ENCODE measurements around the gene CD53.
"Not testable (repeated sequence)": the region's sequence is repeated elsewhere in the genome, so short reads cannot be mapped to it uniquely, and the experiment has no call there.

CD53 gene, protein sequence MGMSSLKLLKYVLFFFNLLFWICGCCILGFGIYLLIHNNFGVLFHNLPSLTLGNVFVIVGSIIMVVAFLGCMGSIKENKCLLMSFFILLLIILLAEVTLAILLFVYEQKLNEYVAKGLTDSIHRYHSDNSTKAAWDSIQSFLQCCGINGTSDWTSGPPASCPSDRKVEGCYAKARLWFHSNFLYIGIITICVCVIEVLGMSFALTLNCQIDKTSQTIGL

GRCh38 chr1:110872745-110873720 is at the start of gene CD53:
TSS of gene CD53 (plus strand) at chr1:110873148. CDS start at chr1:110891409, 18,261 bp downstream.
- DNase-seq (ENCODE audit: low read depth): no peak

DNA sequence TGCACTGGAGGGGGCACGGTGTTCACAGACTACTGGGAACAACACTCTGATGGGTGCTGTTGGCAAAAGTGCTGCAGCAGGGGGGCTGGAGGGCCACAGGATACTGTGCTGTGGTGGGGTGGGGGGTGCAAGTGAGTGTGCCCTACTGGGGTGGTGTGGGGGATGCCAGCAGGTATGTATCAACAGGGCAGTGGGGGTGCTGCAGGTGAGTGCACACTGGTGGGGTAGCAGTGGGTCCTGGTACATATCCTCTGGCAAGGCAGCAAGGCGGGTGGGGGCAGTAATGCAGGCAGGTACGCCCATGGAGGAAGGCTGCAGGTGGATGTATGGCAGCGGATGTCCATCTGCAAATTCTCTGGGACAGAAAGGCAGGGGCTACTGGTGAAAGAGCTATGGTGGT is 48.8 kb upstream of the CD53 start:
- DNase-seq (ENCODE audit: low read depth): no peak

DNA sequence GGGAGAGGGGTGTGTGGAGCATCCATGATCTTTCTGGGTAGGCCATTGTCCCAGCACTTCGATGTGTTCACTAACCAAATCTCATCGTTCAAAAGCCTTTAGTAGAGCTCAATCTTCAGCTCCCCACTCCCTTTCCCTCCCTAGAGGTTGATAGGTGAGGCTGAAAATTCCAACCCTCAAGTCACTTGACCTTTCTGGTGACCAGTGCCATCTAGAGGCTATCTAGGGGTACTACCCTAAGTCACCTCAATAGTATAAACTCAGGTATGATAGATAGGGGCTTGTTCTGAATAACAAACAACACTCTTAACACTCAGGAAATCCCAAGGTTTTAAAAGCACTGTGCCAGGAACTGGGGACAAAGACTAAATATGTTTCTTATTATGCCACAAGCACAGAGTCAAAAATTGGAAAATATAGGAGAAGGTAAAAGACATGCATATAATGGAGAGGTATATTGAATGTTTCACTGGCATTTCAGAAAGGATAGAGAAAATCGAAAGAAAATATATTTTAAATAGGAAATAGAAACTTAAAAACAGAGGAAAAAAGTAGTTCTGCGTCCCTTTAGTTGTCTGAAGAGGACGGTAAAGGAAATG is 42.9 kb upstream of the CD53 start:
- no peak for DNase-seq (ENCODE audit: low read depth)

- not testable (repeated sequence) for DNase-seq (ENCODE audit: low read depth)
Measured at GRCh38 chr1:110833779-110834178, 39.2 kb upstream of the CD53 start.

GRCh38 chr1:110846861-110847260 is 26.1 kb upstream of the CD53 start:
- no peak for DNase-seq (ENCODE audit: low read depth)

DNA sequence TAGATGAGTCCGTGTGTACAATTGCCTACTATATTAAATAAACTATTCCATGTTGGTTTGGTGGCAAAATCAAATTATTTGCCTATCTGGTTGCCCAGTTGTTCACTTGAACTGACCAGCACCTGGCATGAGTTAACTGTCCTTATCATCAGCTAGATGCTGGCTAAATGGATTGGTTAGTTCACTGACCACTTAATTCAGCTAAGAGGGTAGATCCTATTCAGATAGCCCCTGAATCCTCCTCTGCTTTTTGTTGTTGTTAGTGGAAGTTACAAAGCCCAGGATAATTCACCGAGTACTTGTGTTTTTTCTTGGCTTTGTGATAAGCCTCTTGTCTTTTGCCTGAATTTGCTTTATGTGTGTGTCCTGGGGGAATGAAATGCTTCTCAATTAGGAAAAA is 22.8 kb upstream of the CD53 start:
- DNase-seq (ENCODE audit: low read depth): no peak

DNA sequence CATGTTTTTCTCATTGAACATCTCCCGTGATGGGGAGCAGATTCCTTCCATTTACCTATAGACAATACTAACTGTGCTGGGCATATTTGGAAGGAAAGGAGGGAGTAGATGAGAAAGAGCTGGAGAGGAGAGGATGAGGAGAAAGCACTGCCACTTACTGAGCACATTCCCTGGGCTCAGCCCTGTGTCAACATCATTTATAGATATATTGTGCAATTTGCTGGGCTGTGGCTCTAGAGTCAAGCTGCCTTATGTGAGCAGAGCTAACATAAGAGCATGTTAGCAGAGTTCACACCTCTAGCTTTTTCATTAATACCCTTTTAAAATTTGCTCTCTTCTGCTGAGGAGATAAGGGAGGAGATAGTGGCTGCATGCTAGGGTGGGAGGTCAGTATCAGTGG is 22.3 kb upstream of the CD53 start:
- DNase-seq (ENCODE audit: low read depth): no peak

DNA sequence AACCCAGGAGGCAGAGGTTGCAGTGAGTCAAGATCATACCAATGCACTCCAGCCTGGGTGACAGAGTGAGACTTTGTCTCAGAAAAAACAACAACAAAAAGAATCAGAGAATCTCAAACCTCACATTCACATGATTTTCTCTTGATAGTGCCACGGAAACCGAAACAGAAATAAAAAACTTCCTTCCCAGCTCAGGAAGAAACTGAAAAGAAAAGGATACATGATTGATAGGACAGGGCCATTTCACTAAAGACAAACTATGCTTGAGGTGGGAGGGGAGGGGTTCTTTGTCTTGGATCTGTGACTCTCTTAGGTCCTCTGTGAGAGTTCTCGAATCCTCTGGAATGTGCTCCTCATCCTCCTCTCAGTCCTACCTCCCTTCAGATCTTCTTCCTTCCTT is 19.8 kb upstream of the CD53 start:
- DNase-seq (ENCODE audit: low read depth): no peak

DNA sequence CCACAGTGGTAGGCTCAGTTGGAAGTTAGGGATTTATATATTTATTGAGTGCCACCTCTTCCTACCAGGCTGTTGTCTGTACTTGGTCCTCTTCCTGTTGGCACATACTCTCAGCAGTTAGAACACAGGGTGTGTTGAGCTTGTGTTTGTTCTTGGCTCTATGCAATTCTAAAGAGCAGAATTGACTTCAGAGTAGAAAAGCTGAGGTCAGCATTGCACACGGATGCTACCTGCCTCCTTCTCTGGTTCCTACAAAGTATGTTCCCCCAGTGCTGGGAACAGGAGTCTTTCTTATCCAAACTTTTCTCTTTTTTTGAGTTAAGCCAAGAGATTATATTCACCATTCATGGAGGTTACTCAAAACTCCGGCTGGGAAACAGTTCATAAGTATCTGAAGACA is 16.5 kb upstream of the CD53 start:
- no peak for DNase-seq (ENCODE audit: low read depth)

DNA sequence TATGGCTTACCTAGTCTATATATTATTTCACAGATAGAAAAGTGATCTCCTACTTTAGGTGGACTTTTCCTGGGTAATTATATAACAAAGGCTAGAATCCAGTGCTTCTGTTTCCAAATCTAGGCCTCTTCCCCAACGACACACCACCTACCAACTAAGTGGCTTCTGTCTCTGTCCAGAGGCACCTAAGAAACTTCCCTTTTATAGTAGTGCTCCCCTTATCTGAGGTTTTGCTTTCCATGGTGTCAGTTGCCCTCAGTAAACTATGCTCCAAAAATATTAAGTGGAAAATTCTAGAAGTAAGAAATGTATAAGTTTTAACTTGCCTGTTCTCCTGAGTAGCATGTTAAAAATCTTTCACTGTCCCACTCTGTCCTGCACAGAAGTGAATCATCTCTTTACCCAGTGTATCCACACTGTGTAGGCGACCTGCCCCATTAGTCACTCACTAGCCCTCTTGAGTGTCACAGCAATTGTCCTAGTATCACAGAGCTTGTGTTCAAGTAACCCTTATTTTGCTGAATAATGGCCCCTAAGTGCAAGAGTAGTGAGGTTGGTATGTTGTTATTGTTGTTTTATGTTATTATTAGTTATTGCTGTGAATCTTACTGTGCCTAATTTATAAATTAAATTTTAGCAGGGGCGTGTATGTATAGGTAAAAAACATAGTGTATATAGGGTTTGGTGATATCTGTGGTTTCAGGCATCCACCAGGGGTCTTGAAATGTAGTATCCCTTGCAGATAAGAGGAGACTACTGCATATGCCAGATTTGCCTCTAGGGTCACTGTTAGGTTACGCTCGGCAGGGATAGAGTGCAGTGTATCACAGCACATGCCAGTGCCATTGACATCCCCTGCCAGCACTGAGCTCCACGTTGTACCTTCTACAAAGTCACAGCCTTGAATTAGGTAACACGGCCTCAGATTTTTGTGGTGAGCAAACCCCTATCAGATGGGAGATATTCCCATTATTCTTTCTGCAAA is 14.7 kb upstream of the CD53 start:
- no peak for DNase-seq (ENCODE audit: low read depth)

- DNase-seq (ENCODE audit: low read depth): no peak
Measured at GRCh38 chr1:110859062-110859461, 13.9 kb upstream of the CD53 start.

- DNase-seq (ENCODE audit: low read depth): no peak
Measured at GRCh38 chr1:110860174-110860573, 12.8 kb upstream of the CD53 start.

DNA sequence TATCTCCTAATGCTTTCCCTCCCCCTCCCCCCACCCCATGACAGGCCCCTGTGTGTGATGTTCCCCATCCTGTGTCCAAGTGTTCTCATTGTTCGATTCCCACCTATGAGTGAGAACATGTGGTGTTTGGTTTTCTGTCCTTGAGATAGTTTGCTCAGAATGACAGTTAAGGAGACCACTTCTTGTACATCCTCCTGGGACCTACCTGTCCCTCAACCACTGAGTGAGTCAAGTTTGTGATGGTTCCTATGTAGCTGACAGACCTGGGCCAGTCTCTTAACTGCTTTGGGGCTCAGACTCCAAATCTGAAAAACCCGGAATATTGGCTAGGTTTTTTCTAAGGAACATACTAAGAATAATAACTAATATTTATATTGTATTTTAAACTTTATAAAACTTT is 12.3 kb upstream of the CD53 start:
- not testable (repeated sequence) for DNase-seq (ENCODE audit: low read depth)

GRCh38 chr1:110861942-110862341 is 11.0 kb upstream of the CD53 start:
- not testable (repeated sequence) for DNase-seq (ENCODE audit: low read depth)

DNA sequence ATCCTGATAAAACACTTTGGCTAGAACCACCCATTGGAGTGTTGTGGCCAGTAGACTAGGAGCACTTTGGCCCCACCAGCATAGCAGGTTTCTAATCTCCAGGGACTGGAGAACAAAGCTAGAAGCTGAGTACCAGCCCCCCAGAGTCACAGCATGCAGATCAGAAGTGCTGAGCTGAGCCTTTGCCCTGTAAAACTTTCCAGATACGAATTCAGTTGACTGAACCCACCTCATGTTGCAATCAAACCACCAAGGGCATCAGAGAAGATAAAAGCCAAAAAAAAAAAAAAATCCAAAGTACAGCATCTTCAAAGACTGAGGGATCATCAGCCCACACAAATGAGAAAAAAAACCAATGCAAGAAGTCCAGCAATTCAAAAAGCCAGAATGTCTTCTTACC is 8.7 kb upstream of the CD53 start:
- no peak for DNase-seq (ENCODE audit: low read depth)

GRCh38 chr1:110870721-110871388 is 2.1 kb upstream of the CD53 start:
- DNase-seq (ENCODE audit: low read depth): no peak

GRCh38 chr1:110872366-110872744 is 593 bp upstream of the CD53 start:
- no peak for DNase-seq (ENCODE audit: low read depth)

DNA sequence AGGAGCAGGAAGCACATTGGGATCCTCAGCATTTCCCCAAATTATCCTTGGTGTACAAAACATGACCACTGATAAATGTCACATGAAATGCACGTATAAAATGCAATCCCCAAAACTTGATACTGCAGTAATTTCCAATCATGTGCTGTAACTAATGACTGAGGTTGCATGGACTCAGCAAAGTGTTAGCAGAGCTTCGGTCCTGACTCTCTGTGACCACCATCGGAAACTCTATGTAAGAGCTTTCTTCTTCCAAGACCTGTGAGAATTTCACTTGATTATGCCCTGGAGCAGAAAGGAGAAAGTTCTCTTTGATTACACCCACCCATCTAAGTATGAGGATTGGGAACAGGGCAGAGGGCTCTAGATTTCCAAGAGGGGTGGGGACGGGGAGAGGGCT is 908 bp downstream of the CD53 start:
- no peak for DNase-seq (ENCODE audit: low read depth)

DNA sequence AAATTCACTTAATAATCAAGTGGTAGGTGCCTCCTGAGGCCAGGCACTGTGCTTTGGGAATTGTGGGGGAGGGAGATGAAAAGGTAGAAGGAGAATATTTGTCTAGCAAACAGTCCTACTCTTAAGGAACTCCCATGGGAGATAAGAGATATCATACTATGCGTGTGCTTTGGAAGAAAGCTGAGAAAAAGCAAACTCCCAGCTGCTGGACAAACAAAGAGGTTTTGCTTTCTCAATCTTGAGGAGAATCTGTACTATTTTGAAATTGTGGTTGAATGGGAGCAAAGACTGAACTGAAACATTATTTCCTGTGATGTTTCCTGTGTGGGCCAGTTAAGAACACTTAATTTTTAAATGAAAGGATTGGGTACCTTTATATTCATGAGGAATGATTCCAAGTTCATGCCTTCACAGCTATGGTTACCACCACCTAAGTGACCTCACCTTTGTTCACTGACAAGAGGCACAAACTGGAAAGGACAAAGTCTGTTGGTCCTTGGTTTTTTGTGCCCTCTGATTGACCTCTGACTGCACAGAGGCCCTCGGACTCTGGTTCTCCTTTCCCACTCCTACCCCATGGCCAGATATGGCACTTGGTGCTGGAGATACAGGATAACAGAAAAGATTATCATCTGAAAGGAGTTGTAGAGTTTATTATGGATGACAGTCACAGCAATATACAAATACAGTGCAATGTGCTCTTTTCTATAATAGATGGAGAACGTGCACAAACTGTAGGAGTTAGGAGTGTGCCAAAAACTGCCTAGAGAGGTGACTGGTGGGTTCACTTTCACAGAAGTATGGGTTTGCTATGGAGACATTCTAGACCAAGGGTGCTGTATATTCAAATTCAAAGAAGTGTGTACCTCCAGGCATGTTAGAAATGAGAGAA is 1.6 kb downstream of the CD53 start:
- no peak for DNase-seq (ENCODE audit: low read depth)

GRCh38 chr1:110875216-110875731 is 2.3 kb downstream of the CD53 start:
- no peak for DNase-seq (ENCODE audit: low read depth)

Measured in stromal cell of bone marrow (primary cell).